ENCODE data around the gene GRHL1. TPM values are rescaled to one million over a fixed set of nuclear protein-coding genes. Genes with fewer than 3 reads are reported as not detected.
A peak's percentile ranks its signal among the peaks of the same experiment; 100 is the strongest.

The GRHL1 gene
- total RNA-seq, 1 experiment from 2014 or later, result 1.3 TPM

- DNase-seq, result no peak
- Histone ChIP-seq H4K20me1 (ENCODE audit: insufficient read depth, low read depth, low read length) (no peaks in the 10 kb centered on the region), H2AFZ (ENCODE audit: low read length) (peak overlapping the region; percentile 91), H3K9me3 (ENCODE audit: low read length) (no peaks in the 10 kb centered on the region), H3K9me2 (replicated peaks; ENCODE audit: insufficient read depth, low read length) (no peaks in the 10 kb centered on the region), H3K36me3 (ENCODE audit: insufficient read depth, low read length) (no peaks in the 10 kb centered on the region), H3K27ac (ENCODE audit: low read length) (no peak overlapping the region), H3K79me2 (ENCODE audit: low read length) (no peaks in the 10 kb centered on the region), H3K4me2 (ENCODE audit: low read depth, low read length, poor library complexity, severe bottlenecking) (peak overlapping the region; percentile 79), H3K4me3 (ENCODE audit: low read length) (peak overlapping the region; percentile 67), H3K4me1 (ENCODE audit: low read length) (no peaks in the 10 kb centered on the region; the same call in 1 of the 2 replicates), H3K27me3 (ENCODE audit: low read length) (no peaks in the 10 kb centered on the region), H3K9ac (ENCODE audit: low read length) (peak overlapping the region; percentile 74)
These were observed 797 bp upstream of the GRHL1 start for GRCh38 chr2:9950521-9951271.

DNA sequence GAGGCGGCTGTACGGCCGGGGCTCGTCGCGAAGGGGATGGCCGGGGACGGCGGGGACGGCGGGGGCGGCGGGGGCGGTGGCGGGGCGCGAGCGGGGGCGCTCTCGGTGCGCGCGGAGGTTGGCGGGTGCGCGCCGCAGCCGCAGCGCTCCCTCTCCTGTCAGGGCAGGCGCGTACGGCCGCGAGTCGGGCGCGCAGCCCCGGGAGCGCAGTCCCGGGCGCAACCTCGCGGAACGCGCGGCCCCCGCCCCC lies 296 bp upstream of the GRHL1 start:
- no peak for DNase-seq
- Histone ChIP-seq H3K4me1 (ENCODE audit: low read length) (no peaks in the 10 kb centered on the region; the same call in 1 of the 2 replicates), H3K79me2 (ENCODE audit: low read length) (no peaks in the 10 kb centered on the region), H4K20me1 (ENCODE audit: insufficient read depth, low read depth, low read length) (no peaks in the 10 kb centered on the region), H3K9me2 (replicated peaks; ENCODE audit: insufficient read depth, low read length) (no peaks in the 10 kb centered on the region), H3K9me3 (ENCODE audit: low read length) (no peaks in the 10 kb centered on the region), H3K9ac (ENCODE audit: low read length) (peak overlapping the region; percentile 74), H3K36me3 (ENCODE audit: insufficient read depth, low read length) (no peaks in the 10 kb centered on the region), H3K27ac (ENCODE audit: low read length) (no peak overlapping the region), H3K27me3 (ENCODE audit: low read length) (no peaks in the 10 kb centered on the region), H3K4me3 (ENCODE audit: low read length) (peak overlapping the region; percentile 67), H2AFZ (ENCODE audit: low read length) (peak overlapping the region; percentile 91), H3K4me2 (ENCODE audit: low read depth, low read length, poor library complexity, severe bottlenecking) (peak overlapping the region; percentile 79)

DNA sequence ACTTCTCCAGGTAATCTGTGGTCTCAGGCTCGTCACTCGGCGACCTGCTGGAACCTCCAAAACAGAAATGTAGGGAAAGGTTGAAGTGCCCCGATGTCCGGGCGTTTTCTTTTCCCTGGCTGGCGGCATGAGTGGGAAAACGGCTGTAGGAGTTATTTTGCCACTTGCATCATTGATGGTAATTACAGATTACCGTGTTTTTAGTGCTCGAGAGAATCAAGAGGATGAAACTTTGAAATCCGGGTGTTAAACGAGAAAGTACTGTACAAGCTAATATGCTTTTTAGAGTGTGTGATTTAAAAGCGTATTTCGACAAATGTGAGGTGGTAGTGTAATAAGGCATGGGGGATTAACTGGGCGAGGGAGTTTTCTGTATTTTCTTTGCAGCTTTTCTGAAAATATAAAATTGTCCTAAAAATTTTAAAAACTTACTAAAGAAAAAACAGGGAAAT lies 819 bp downstream of the GRHL1 start:
- Histone ChIP-seq H3K9me3 (ENCODE audit: low read length) (no peaks in the 10 kb centered on the region), H3K27ac (ENCODE audit: low read length) (no peak overlapping the region), H2AFZ (ENCODE audit: low read length) (no peak overlapping the region), H3K27me3 (ENCODE audit: low read length) (no peaks in the 10 kb centered on the region), H3K79me2 (ENCODE audit: low read length) (no peaks in the 10 kb centered on the region), H3K4me1 (ENCODE audit: low read length) (no peaks in the 10 kb centered on the region; the same call in 1 of the 2 replicates), H3K9ac (ENCODE audit: low read length) (no peak overlapping the region), H3K4me2 (ENCODE audit: low read depth, low read length, poor library complexity, severe bottlenecking) (no peak overlapping the region), H4K20me1 (ENCODE audit: insufficient read depth, low read depth, low read length) (no peaks in the 10 kb centered on the region), H3K9me2 (replicated peaks; ENCODE audit: insufficient read depth, low read length) (no peaks in the 10 kb centered on the region), H3K36me3 (ENCODE audit: insufficient read depth, low read length) (no peaks in the 10 kb centered on the region), H3K4me3 (ENCODE audit: low read length) (no peak overlapping the region)
- no peak for DNase-seq

DNA sequence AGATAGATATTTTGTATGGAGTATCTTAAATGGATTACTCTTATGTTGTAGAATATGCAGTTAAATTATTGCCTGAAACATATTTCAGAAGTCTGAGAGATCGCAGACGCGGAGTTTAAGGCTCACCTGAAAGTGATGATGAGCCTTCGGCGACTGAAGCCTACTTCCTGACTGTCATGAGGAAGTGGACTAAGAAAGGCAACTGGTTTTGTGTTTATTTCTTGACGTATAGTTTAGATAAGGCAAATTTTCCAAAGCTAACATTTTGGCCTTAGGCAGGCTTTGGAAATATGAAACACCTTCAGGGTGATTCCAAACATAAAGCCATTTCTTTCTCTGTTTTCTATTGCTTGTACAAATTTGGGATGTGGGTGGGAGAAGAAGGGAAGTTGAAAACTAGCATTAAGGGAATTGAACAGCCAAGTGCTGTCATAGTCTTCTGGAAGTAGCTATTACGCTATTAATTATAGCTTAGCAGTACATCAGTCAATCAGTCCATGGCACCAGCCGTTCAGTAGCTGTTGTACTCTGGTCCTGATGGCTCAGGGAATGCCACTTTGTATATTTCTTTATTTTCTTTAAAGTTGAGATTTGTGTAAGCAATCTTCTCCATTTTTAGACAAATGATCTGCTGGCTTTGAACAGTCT lies 1.5 kb downstream of the GRHL1 start:
- no peaks in the 10 kb centered on the region for H3K9me3 ChIP-seq (ENCODE audit: low read length)
- H3K9me2 ChIP-seq (replicated peaks; ENCODE audit: insufficient read depth, low read length), result no peaks in the 10 kb centered on the region
- DNase-seq, result no peak
- no peaks in the 10 kb centered on the region for H3K79me2 ChIP-seq (ENCODE audit: low read length)
- H3K27me3 ChIP-seq (ENCODE audit: low read length), result no peaks in the 10 kb centered on the region
- no peaks in the 10 kb centered on the region for H3K36me3 ChIP-seq (ENCODE audit: insufficient read depth, low read length)
- H3K4me3 ChIP-seq (ENCODE audit: low read length), result no peak overlapping the region
- no peak overlapping the region for H3K9ac ChIP-seq (ENCODE audit: low read length)
- H3K4me2 ChIP-seq (ENCODE audit: low read depth, low read length, poor library complexity, severe bottlenecking), result no peak overlapping the region
- no peaks in the 10 kb centered on the region for H4K20me1 ChIP-seq (ENCODE audit: insufficient read depth, low read depth, low read length)
- H3K27ac ChIP-seq (ENCODE audit: low read length), result no peak overlapping the region
- H2AFZ ChIP-seq (ENCODE audit: low read length), result no peak overlapping the region
- H3K4me1 ChIP-seq (ENCODE audit: low read length), result no peaks in the 10 kb centered on the region; the same call in 1 of the 2 replicates

- H3K27me3 ChIP-seq (ENCODE audit: low read length), result no peaks in the 10 kb centered on the region
- no peaks in the 10 kb centered on the region; the same call in 1 of the 2 replicates for H3K4me1 ChIP-seq (ENCODE audit: low read length)
- no peak overlapping the region for H2AFZ ChIP-seq (ENCODE audit: low read length)
- no peak for DNase-seq
- no peak overlapping the region for H3K4me2 ChIP-seq (ENCODE audit: low read depth, low read length, poor library complexity, severe bottlenecking)
- no peaks in the 10 kb centered on the region for H3K9me2 ChIP-seq (replicated peaks; ENCODE audit: insufficient read depth, low read length)
- no peak overlapping the region for H3K27ac ChIP-seq (ENCODE audit: low read length)
- H3K4me3 ChIP-seq (ENCODE audit: low read length), result no peak overlapping the region
- no peaks in the 10 kb centered on the region for H4K20me1 ChIP-seq (ENCODE audit: insufficient read depth, low read depth, low read length)
- no peaks in the 10 kb centered on the region for H3K79me2 ChIP-seq (ENCODE audit: low read length)
- no peak overlapping the region for H3K9ac ChIP-seq (ENCODE audit: low read length)
- no peaks in the 10 kb centered on the region for H3K9me3 ChIP-seq (ENCODE audit: low read length)
- H3K36me3 ChIP-seq (ENCODE audit: insufficient read depth, low read length), result no peaks in the 10 kb centered on the region
These were observed 2.6 kb downstream of the GRHL1 start for GRCh38 chr2:9954136-9954535.

DNA sequence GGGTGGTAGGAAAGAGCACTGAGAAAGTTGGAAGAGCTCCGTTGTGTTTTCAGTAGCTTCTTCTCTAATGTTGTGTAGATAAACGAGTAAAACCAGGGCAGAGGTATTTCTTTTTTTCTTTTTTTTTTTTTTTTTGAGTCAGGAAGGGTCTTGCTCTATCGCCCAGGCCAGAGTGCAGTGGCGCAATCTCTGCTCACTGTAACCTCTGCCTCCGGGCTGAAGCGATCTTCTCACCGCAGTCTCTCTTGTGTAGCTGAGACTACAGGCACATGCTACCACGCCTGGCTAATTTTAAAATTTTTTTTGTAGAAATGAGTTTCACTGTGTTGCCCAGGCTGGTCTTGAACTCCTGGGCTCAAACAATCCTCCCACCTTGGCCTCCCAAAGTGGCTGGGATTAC lies 6.6 kb downstream of the GRHL1 start:
- Histone ChIP-seq H3K4me1 (ENCODE audit: low read length) (peaks cover 2% of the 10 kb centered on the region), H3K9me2 (replicated peaks; ENCODE audit: insufficient read depth, low read length) (no peaks in the 10 kb centered on the region), H3K4me3 (ENCODE audit: low read length) (no peak overlapping the region), H3K9me3 (ENCODE audit: low read length) (no peaks in the 10 kb centered on the region), H3K27me3 (ENCODE audit: low read length) (no peaks in the 10 kb centered on the region), H2AFZ (ENCODE audit: low read length) (no peak overlapping the region), H3K4me2 (ENCODE audit: low read depth, low read length, poor library complexity, severe bottlenecking) (no peak overlapping the region), H4K20me1 (ENCODE audit: insufficient read depth, low read depth, low read length) (no peaks in the 10 kb centered on the region), H3K9ac (ENCODE audit: low read length) (no peak overlapping the region), H3K79me2 (ENCODE audit: low read length) (no peaks in the 10 kb centered on the region), H3K36me3 (ENCODE audit: insufficient read depth, low read length) (no peaks in the 10 kb centered on the region), H3K27ac (ENCODE audit: low read length) (no peak overlapping the region)
- DNase-seq, result no peak

DNA sequence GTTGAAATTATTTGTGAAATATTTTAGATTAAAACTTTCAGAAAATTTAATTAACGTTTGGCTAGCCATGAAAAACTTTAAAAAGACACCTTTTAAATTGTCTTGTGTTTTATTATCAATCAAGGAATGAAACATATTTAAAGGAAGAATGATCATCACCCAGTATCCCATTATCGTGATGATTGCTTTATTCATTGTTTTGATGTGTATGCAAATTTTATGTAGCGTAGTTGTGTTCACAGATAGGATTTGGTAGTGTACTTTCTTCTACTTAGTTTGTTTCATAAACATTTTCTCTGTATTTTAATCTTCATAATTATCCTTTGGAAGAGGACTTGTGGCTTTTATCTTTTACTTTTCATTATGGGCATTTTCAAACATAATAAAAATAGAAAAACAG lies 7.8 kb downstream of the GRHL1 start:
- H2AFZ ChIP-seq (ENCODE audit: low read length), result no peak overlapping the region
- H4K20me1 ChIP-seq (ENCODE audit: insufficient read depth, low read depth, low read length), result no peaks in the 10 kb centered on the region
- H3K9me3 ChIP-seq (ENCODE audit: low read length), result no peaks in the 10 kb centered on the region
- peaks cover 5% of the 10 kb centered on the region for H3K4me1 ChIP-seq (ENCODE audit: low read length)
- H3K4me3 ChIP-seq (ENCODE audit: low read length), result no peak overlapping the region
- no peak overlapping the region for H3K27ac ChIP-seq (ENCODE audit: low read length)
- H3K9me2 ChIP-seq (replicated peaks; ENCODE audit: insufficient read depth, low read length), result no peaks in the 10 kb centered on the region
- no peak overlapping the region for H3K4me2 ChIP-seq (ENCODE audit: low read depth, low read length, poor library complexity, severe bottlenecking)
- H3K79me2 ChIP-seq (ENCODE audit: low read length), result no peaks in the 10 kb centered on the region
- H3K9ac ChIP-seq (ENCODE audit: low read length), result no peak overlapping the region
- H3K36me3 ChIP-seq (ENCODE audit: insufficient read depth, low read length), result no peaks in the 10 kb centered on the region
- no peak for DNase-seq
- H3K27me3 ChIP-seq (ENCODE audit: low read length), result no peaks in the 10 kb centered on the region

GRCh38 chr2:9961013-9961412 lies 9.5 kb downstream of the GRHL1 start:
- DNase-seq, result no peak
- no peak overlapping the region for H3K9ac ChIP-seq (ENCODE audit: low read length)
- H2AFZ ChIP-seq (ENCODE audit: low read length), result no peak overlapping the region
- H3K9me2 ChIP-seq (replicated peaks; ENCODE audit: insufficient read depth, low read length), result no peaks in the 10 kb centered on the region
- no peak overlapping the region for H3K4me3 ChIP-seq (ENCODE audit: low read length)
- peaks cover 5% of the 10 kb centered on the region for H3K4me1 ChIP-seq (ENCODE audit: low read length)
- no peak overlapping the region for H3K4me2 ChIP-seq (ENCODE audit: low read depth, low read length, poor library complexity, severe bottlenecking)
- no peaks in the 10 kb centered on the region for H4K20me1 ChIP-seq (ENCODE audit: insufficient read depth, low read depth, low read length)
- H3K36me3 ChIP-seq (ENCODE audit: insufficient read depth, low read length), result no peaks in the 10 kb centered on the region
- H3K27ac ChIP-seq (ENCODE audit: low read length), result no peak overlapping the region
- no peaks in the 10 kb centered on the region for H3K79me2 ChIP-seq (ENCODE audit: low read length)
- no peaks in the 10 kb centered on the region for H3K9me3 ChIP-seq (ENCODE audit: low read length)
- no peaks in the 10 kb centered on the region for H3K27me3 ChIP-seq (ENCODE audit: low read length)

Data from Karpas-422 (cell line).